GM12875 (cell line): ENCODE data around the gene FTCD.

ENCODE experiments used
- H3K4me3 ChIP-seq: one replicate; pipeline ENCODE4 v1.5.1; 2011; ENCODE audit warnings: low read depth, low read length, control low read depth
- CTCF ChIP-seq: IDR thresholded peaks from 2 replicates; pipeline ENCODE4 v1.5.1; 2011; ENCODE audit warnings: low read depth, mild to moderate bottlenecking, control low read depth, inconsistent platforms, low read length, moderate library complexity, borderline replicate concordance; ENCODE audit not compliant: insufficient read depth

Gene FTCD

DNA sequence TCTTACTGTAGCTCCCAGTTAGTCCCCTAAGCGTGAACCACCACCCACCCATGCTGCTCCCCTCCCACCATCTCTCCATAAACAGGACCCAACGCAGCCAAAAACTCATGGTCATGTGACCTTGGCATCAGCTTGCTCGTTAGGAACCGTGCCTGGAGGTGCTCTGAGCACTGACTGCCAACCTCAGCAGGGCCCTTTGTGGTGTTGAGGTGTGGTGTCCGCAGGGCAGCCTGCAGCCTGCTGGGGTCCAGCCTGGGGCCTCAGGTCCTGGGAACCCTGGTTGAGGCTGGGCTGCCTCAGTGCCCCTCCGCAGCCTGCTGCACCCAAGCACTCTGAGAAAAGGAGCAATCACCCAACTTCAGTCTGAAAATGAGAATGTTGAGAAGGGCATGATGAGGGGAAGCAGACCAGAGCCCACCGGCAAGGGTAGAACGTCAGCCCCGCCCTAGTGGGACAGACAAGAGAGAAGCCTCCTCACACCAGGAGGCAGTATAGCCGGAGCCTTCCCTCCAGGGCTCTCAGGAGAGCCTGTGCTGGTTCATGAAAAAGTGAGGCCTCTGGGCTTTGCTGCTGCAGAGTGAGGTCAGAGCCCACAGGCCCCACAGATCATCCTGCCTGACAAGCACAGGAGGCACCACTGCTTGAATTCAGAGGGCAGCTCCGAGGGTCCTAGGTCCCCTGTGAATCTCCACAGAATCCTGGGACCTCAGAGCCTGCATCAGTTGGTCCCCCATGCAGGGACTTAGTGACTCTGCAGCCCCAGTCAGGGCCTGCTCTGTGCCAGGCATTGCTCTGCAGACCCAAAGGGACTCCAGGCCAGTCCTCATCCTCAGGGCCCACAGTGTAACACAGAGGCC is 62.3 kb downstream of the FTCD start:
- no peak for TF ChIP-seq CTCF
- no peak overlapping the region for H3K4me3 ChIP-seq

DNA sequence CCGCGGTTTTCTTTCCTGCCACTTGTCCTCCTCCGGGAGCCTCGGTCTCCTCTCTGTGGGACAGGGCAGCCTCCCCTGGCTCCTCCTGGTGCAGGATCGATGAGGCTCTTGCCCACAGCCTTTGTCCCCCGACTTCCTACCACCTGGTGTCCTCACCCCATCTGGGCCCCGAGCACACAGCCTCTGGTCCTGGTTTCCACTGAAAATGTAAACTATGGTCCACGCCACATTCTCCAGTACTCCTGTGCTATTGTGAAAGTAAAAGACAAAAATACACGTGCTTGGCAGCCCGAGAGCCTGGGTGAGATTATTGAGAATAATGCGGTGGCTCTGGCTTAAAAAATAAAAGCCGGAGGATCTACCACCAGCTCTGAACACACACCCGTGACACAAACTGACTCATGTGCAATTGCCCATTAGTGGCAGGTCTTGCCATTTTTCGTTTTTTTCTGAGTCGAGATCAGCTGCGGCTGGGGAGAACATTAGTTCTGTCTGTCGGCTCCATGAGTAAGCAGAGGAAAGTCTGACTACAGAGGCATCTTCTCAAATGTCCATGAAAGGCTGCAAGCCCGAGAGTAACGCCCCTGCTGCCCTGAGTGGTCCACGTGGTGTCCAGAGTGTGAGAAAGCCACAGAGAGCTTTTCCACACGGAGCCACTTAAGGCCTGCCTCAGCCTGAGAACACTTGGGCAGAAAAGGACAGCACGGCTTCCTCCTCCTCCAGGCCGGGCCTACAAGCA is 63.2 kb downstream of the FTCD start:
- no peak for TF ChIP-seq CTCF
- H3K4me3 ChIP-seq, result no peak overlapping the region

DNA sequence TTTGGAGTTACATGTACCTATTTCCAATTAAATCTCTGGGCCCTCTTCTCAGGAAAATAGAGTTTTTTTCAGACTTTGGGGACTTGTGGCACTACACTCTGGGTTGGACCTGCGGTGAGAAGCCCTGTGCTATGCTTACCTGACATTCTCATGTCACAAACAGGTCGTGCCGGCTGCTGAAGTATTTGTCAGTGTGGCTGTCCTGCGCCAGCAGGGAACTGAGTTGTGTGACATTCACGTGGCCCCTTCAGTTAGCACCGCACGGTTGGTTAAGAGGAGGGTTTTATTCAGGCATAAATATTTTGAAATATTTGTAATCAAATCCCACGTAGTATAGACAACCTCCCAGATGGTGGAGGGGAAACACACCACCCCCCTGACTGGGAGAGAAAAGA is 63.8 kb downstream of the FTCD start:
- no peak overlapping the region for H3K4me3 ChIP-seq
- no peak for TF ChIP-seq CTCF

DNA sequence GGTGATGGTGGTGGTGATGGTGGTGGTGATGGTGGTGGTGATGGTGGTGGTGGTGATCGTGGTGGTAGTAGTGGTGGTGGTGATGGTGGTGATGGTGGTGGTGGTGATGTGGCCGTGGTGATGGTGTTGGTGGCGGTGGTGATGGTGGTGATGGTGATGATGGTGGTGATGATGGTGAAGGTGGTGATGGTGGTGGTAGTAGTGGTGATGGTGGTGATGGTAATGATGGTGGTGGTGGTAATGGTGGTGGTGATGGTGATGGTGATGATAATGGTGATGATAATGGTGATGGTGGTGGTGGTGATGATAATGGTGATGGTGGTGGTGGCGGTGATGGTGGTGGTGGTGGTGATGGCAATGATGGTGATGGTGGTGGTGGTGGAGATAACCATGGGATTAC is 64.3 kb downstream of the FTCD start:
- H3K4me3 ChIP-seq, result no peak overlapping the region
- no peak for TF ChIP-seq CTCF

DNA sequence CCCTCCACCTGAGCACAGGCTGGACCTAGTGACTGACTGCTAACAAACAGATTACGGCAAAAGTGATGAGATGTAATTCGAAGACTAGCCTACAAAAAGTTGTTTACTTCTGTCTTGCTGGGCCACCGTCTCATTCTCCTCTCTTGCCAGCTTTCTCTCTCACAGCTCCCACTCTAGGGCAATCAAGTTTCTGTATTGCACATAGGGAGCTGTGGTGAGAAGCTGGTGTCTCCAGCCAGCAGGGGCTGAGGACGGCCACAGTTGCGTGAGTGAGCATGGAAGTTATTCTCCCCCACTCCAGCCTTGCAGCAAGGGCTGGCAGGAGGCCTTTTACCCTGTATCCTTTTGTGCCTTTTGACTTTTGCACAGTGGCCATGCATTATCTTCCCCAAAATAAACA is 66.1 kb downstream of the FTCD start:
- no peak overlapping the region for H3K4me3 ChIP-seq
- TF ChIP-seq CTCF, result no peak

GRCh38 chr21:46088189-46088588 is 67.2 kb downstream of the FTCD start:
- no peak for TF ChIP-seq CTCF
- no peak overlapping the region for H3K4me3 ChIP-seq

DNA sequence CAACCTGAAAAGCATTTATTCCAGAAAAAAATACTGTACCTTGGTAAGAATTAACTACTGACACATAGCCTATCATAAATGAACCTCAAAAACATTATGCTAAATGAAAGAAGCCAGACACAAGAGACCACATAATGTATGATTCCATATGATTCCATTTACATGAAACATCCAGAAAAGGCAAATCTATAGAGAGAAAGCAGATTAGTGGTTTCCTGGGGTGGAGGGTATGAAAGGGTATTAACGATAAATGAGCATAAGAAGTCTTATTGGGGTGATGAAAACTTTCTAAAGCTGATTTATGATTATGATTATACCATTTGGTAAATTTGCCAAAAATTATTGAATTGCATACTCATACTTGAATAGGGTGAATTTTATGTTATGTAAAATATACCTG is 67.7 kb downstream of the FTCD start:
- no peak overlapping the region for H3K4me3 ChIP-seq
- no peak for TF ChIP-seq CTCF
